ENCODE data around the gene MBD3L3. TPM values are rescaled to one million over a fixed set of nuclear protein-coding genes. Genes with fewer than 3 reads are reported as not detected.
"Not testable (repeated sequence)": the region's sequence is repeated elsewhere in the genome, so short reads cannot be mapped to it uniquely, and the experiment has no call there.

The MBD3L3 gene
- not detected for total RNA-seq

DNA sequence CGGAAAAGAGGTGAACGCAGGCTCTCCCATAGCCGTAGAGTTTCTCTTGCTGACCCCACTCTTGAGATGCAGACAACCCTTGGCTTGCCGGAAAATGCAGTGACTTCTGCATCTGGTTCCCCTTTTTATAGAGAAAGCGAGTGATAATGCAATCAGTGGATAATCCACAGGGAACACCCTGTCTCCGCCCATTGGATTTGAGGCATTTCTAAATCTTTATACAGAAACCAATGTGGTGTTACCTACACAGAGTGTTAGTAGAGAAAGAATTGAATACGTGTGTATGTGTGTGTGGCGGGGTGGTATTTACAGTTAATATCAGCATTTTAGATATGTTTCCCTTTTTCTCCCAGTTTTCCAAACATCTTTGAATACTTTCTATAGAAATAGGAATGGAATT lies at the start of gene MBD3L3:
MBD3L3 (minus strand) TSS at position 101 of the 400 bp plus-strand sequence; CDS start at position 30, 71 bp downstream.
- not testable (repeated sequence) for H3K27ac ChIP-seq; H3K27me3 ChIP-seq; ATAC-seq (ENCODE audit: low FRiP score in 2 of 2); H3K9me3 ChIP-seq; H3K4me3 ChIP-seq; H3K36me3 ChIP-seq; H3K4me1 ChIP-seq; DNase-seq
- no CpG with 5 or more reads among the region's 8 CpGs for WGBS, 2 donors

DNA sequence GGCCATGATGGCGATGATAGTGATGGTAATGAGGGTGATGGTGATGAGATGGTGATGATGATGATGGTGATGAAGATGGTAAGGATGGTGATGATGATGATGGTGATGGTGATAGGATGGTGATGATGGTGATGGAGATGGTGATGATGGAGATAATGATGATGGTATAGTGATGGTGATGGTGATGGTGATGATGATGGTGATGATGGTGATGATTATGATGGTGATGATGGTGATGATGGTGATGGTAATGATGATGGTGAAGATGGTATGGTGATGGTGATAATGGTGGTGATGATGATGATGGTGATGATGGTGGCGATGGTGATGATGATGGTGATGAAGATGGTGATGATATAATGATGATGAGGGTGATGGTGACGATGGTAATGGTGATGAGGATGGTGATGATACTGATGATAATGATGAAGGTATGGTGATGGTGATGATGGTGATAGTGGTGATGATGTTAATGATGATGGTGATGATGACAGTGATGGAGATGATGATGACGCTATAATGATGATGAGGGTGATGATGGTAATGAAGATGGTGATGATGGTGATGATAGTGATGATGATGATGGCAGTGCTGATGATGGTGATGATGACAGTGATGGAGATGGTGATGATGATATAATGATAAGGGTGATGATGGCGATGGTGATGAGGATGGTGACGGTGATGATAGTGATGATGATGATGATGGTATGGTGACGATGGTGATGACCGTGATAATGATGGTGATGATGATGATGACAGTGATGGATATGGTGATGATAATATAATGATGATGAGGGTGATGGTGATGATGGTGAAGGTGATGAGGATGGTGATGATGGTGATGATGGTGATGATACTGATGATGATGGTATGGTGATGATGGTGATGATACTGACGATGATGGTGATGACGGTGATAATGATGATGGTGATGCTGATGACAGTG lies 48.5 kb upstream of the MBD3L3 start:
- H3K4me1 ChIP-seq = peaks cover 0 to 3% (median 1%) of the 10 kb centered on the region in 4 donors
- no peaks in the 10 kb centered on the region for H3K36me3 ChIP-seq
- H3K4me3 ChIP-seq = no peak overlapping the region
- H3K9me3 ChIP-seq = no peaks in the 10 kb centered on the region
- no peak overlapping the region for H3K27ac ChIP-seq
- no peak for TF ChIP-seq EP300 (IDR thresholded peaks at IDR 0.05)
- TF ChIP-seq POLR2AphosphoS5 (IDR thresholded peaks at IDR 0.05) = no peak
- TF ChIP-seq, protein P1, sequence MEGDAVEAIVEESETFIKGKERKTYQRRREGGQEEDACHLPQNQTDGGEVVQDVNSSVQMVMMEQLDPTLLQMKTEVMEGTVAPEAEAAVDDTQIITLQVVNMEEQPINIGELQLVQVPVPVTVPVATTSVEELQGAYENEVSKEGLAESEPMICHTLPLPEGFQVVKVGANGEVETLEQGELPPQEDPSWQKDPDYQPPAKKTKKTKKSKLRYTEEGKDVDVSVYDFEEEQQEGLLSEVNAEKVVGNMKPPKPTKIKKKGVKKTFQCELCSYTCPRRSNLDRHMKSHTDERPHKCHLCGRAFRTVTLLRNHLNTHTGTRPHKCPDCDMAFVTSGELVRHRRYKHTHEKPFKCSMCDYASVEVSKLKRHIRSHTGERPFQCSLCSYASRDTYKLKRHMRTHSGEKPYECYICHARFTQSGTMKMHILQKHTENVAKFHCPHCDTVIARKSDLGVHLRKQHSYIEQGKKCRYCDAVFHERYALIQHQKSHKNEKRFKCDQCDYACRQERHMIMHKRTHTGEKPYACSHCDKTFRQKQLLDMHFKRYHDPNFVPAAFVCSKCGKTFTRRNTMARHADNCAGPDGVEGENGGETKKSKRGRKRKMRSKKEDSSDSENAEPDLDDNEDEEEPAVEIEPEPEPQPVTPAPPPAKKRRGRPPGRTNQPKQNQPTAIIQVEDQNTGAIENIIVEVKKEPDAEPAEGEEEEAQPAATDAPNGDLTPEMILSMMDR (IDR thresholded peaks at IDR 0.05) = no peak
- TF ChIP-seq POLR2A (IDR thresholded peaks at IDR 0.05) = no peak
- no peaks in the 10 kb centered on the region for H3K27me3 ChIP-seq
- ATAC-seq (ENCODE audit: low FRiP score in 2 of 2) = no peak
- no peak for DNase-seq
- WGBS, 2 donors = 84 to 85% methylated on average over 10 of the region's 10 CpGs

DNA sequence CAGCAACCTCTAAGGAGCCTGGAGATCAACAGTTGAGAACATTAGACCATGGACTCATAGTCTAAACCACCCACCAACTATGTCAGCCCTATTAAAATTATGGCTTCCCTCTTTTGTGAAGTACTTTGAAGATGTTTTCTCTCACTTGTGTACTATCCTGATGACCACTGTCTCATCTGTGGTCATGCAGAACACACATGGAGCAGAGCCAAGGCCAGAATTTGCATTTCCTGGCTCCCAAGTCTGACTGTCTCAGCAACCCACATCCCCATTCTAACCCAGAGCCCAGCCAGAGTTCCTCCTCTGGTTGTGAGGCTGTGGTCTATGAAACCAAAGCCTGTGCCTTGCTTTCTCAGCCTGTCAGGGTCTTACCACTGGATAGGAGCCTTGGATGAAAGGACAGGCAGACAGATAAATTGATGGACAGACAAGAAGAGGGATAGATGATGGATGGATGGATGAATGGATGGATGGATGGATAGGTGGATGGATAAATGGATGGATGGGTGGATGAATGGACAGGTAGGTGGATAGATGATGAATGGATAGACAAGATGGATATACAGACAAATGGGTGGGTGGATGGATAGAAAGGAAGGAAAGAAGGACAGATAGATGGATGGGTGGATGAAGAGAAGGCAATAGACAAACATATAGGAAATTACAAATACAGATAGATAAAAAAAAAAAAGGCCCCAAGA lies 46.4 kb upstream of the MBD3L3 start:
- peak in 1 of 2 donors; percentile 22 for DNase-seq
- H3K4me1 ChIP-seq = peaks cover 1 to 18% (median 3%) of the 10 kb centered on the region in 4 donors
- no peaks in the 10 kb centered on the region for H3K27me3 ChIP-seq
- H3K9me3 ChIP-seq = no peaks in the 10 kb centered on the region
- no peak overlapping the region for H3K27ac ChIP-seq
- no peaks in the 10 kb centered on the region for H3K36me3 ChIP-seq
- H3K4me3 ChIP-seq = no peak overlapping the region
- ATAC-seq (ENCODE audit: low FRiP score in 2 of 2) = peak in 1 of 2 donors; percentile 28
- TF ChIP-seq POLR2AphosphoS5 (IDR thresholded peaks at IDR 0.05) = no peak
- TF ChIP-seq POLR2A (IDR thresholded peaks at IDR 0.05) = no peak
- TF ChIP-seq, protein P1 (IDR thresholded peaks at IDR 0.05) = no peak

DNA sequence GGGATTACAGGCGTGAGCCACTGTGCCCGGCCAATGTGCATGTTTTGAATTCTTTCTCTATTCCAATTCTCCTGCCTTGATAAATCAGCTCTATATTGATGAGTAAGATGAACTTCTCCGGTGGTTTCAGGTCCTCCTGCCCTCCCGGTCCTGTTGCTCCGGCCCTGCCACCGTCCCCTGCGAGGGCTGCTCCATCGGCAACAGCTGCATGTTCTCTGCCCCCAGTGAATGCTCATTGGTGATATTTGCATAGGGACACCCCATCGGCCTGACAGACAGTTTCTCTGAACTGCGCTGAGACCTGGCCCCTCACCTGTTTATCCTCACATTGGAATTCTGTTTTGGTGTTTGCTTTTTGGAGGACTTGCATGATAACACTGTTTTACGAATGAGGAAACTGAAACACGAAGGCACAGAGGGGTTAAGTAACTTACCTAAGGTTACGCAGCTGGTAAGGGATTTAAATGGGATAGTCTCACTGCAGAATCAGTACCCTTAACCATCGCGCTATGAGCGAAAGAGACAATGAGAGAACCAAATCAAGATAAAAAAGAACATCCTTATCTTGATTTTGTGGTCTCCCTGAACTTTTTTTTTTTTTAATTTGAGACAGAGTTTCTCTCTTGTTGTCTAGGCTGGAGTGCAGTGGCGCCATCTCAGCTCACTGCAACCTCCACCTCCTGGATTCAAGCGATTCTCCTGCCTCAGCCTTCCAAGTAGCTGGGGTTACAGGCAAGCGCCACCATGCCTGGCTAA lies 43.2 kb upstream of the MBD3L3 start:
- 62 to 66% methylated on average over 19 of the region's 19 CpGs for WGBS, 2 donors
- DNase-seq = no peak
- TF ChIP-seq EP300 (IDR thresholded peaks at IDR 0.05) (no peak), POLR2A (IDR thresholded peaks at IDR 0.05) (no peak), POLR2AphosphoS5 (IDR thresholded peaks at IDR 0.05) (no peak)
- TF ChIP-seq, protein P1 (IDR thresholded peaks at IDR 0.05) = no peak

DNA sequence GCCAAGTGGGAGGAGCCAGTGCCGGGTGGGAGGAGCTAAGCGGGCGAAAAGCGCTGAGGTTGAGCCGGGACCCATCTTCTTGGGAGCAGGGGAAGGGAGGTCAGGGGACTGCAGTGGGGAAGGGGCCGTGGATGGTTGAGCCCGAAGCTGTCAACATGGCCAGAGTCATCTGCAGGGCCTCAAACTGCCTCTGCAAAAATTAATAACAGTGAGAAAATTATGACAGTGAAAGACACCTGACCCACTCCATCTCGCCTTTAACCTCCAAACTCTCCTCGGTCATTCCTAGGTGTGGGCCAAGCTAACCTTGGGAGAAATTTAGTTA lies 41.1 kb upstream of the MBD3L3 start:
- H3K27ac ChIP-seq = peak overlapping the region; percentile 89 to 95 (median 90)
- no peaks in the 10 kb centered on the region for H3K27me3 ChIP-seq
- ATAC-seq (ENCODE audit: low FRiP score in 2 of 2) (no peak), DNase-seq (no peak)
- H3K36me3 ChIP-seq = no peaks in the 10 kb centered on the region
- WGBS, 2 donors = 12% methylated on average over 9 of the region's 9 CpGs
- peak overlapping the region; percentile 2 to 70 (median 57) for H3K4me3 ChIP-seq
- peaks cover 4 to 17% (median 8%) of the 10 kb centered on the region in 4 donors for H3K9me3 ChIP-seq
- peaks cover 4 to 27% (median 9%) of the 10 kb centered on the region in 4 donors for H3K4me1 ChIP-seq
- TF ChIP-seq EP300 (IDR thresholded peaks at IDR 0.05) (no peak), POLR2AphosphoS5 (IDR thresholded peaks at IDR 0.05) (no peak), POLR2A (IDR thresholded peaks at IDR 0.05) (no peak)
- TF ChIP-seq, protein P1 (IDR thresholded peaks at IDR 0.05) = no peak

More for the DNA sequence above, 43.2 kb upstream of the MBD3L3 start:
- Histone ChIP-seq H3K4me1 (peaks cover 4 to 27% (median 9%) of the 10 kb centered on the region in 4 donors), H3K36me3 (no peaks in the 10 kb centered on the region), H3K27ac (no peak overlapping the region), H3K4me3 (no peak overlapping the region), H3K27me3 (no peaks in the 10 kb centered on the region), H3K9me3 (no peaks in the 10 kb centered on the region)
- ATAC-seq (ENCODE audit: low FRiP score in 2 of 2) = no peak

Data from upper lobe of left lung (tissue), 6 donors.